GM21367 (cell line): ENCODE measurements around the gene RAD1.
"Not testable (repeated sequence)": the region's sequence is repeated elsewhere in the genome, so short reads cannot be mapped to it uniquely, and the experiment has no call there.

Source experiments
- ATAC-seq: cut with Tn5 transposase; IDR thresholded peaks from one replicate; pipeline ENCODE4 v1.9.1; 2021; ENCODE audit not compliant: unreplicated experiment

RAD1 gene

GRCh38 chr5:34915139-34915855 is at the start of gene RAD1, which contains the start of gene BRIX1:
Gene RAD1 (minus strand): TSS chr5:34915504. CDS start chr5:34914892, 612 bp downstream.
Gene BRIX1 (plus strand): TSS chr5:34915711. CDS start chr5:34915739, 28 bp downstream.
- ATAC-seq: peak; percentile 98

GRCh38 chr5:34959323-34959722 is 44.0 kb upstream of the RAD1 start:
- ATAC-seq: peak; percentile 91

DNA sequence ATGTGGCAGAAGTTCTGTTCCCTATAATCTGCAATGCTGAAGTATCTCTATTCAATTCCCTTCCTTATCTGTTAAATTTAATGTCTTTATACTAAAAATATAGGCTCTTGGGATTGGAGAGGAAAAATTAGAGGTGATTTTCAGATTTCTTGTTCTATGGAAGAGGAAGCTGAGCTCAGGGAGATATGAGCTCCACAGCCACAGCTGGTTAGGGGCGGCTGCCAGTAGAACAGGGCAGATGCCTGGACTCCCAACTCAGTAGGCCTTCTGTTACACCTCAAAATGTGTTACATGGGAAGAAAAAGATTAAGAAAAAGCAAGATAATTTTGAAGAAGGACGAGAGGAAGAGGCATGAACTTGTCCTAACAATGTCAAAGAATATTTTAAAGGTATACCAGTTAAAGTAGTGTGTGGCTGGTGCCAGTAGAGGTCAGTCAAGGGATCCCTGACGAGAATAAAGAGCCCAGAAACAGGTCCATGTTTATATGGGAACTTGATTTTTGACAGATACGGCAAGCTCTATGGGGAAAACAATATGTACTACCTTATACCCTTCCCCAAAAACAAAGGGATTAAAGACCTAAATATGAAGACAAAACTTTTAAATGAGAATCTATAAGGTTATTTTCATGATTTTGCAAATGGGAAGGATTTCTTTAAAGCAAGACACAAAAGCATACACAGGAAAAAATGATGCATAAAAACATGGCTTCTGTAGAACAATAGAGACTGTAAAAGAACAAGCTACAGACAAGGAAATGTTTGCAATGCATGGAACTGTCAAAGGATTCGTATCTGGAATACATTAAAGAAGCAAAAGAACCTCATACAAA is 42.8 kb upstream of the RAD1 start:
- no peak for ATAC-seq

DNA sequence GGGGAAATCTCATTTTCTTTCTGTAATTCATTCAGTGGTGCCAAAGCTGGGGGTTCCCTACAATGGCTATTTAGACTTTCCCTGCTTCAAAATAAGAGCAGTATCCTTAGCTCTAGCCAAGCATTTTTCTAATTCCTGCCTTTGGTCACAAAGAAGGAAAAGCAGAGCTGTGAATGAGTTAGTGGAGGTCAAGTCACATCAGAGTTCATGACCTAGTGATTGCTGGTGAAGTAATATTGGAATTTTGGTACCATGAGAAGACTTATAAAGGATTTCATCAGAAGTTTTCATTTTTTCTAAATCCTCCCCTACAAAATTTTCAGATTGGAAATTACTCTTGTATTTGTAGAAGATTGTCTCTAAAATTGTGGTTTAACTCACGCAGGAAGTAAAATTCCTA is 42.0 kb upstream of the RAD1 start:
- ATAC-seq: no peak

DNA sequence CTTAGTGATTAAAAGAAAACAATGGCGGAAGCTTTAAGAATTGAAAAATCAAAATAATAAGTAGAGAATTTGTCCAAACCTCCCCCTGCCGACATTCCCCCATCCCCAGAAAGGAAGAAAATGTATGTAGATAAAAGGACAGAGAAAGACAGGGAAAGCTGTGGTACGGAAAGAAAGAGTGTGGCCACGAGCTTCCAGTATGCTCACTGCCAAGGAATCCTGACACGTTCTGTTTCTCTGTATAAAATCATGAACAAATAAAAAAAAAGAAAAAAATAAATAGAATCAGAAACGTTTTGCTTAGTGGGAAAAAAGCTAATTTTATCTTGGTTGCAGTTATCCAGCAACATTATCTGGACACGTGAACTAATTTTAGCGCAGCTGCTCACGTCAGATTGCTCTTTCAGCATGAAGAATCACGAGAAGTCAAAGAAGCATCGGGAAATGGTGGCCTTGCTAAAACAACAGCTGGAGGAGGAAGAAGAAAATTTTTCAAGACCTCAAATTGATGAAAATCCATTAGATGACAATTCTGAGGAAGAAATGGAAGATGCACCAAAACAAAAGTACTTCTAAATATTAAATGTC is 29.2 kb upstream of the RAD1 start:
- ATAC-seq: no peak

- ATAC-seq: no peak
Observed at GRCh38 chr5:34944044-34944443, 28.7 kb upstream of the RAD1 start.

DNA sequence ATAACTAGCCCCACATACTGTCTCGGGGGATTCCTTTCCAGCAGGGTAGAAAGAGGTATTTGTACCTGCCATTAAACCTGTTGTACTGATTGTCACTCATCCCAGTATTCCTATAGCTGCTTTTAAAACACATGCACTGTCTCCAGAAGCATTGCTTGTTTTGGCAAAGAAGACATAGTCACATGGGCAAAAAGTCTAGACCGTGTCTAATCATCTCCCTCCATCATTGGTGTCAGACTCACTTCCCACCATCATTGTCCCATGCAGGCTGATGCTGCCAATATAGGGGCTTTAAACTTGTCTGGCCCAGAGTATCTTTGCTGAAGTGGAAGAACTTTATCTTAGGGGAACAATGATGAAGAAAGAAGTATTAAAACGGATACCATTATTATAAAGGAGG is 26.6 kb upstream of the RAD1 start:
- ATAC-seq: no peak

DNA sequence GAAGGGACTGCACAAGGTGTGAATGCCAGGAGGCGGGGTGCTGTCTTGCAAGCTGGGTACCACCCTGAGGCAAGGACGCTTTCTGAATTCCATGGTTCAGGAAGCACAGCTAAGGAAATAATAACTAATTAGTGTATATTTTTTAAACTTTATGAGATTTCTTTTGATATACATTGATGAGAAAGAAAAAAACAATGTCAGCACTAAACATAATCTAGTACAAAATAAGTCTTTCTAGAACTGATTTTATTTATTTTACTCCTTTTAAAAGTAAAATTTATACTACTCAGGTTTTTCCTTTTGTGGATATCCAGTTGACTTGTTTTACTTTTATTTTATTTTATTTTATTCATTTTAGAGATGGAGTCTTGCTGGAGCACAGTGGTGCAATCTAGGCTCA is 17.6 kb upstream of the RAD1 start:
- no peak for ATAC-seq

- no peak for ATAC-seq
Observed at GRCh38 chr5:34930870-34931269, 15.6 kb upstream of the RAD1 start.

DNA sequence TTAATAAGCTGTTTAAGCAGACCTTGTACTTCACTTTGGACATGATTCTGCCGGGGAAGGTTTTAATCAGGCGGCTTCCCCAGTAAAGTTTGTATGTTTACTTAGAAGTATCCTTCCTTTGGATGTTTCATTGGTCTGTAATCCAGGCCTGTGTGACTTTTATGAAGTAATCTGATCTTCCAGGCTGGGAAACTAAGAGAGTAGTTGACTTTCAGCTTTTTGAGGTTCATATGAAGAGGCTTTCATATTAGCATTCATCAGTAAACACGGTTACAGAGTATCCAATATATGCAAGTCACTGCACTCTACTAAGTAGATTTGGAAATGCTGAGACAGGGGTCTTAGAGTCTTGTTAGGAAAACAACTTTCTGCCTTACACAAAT is 15.1 kb upstream of the RAD1 start:
- ATAC-seq: no peak

GRCh38 chr5:34929720-34930461 is 14.6 kb upstream of the RAD1 start:
- peak; percentile 71 for ATAC-seq

GRCh38 chr5:34929134-34929719 is 13.9 kb upstream of the RAD1 start, which contains the start of gene DNAJC21:
Gene DNAJC21 (plus strand): TSS chr5:34929559. CDS start chr5:34929820, 261 bp downstream.
- ATAC-seq: peak; percentile 83

DNA sequence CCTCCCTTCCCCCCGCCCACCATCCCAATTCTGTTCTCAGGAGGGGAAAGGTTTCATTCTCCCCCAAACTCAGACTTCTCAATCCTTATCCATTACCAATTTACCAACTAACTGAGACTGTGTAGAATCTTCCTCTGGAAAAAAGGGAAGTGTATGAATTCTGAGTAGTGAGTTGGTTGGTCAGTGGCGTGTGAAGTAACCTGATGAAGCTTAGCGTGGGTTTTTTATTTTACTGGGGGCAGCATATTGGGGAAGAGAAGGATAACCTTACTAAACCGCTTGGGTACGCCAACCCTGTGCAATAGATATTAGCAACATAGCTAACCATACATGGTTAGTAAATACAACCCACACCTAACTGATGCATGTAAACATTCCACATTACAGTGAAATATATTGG is 13.0 kb upstream of the RAD1 start:
- ATAC-seq: no peak

DNA sequence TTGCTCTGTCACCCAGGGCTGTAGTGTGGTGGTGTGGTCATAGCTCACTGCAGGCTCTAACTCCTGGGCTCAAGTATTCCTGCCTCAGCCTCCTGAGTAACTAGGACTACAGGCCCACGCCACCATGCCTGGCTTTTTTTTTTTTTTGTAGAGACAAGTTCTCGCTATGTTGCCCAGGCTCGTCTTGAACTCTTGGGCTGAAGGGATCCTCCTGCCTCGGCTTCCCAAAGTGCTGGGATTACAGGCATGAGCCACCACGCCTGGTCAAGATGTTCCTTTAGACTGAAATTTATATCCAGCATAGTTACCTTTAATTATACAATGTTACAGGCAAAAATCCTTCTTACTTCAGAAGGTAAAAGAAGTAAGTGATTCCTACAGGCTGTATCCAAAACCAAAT is 12.5 kb upstream of the RAD1 start:
- ATAC-seq: no peak

DNA sequence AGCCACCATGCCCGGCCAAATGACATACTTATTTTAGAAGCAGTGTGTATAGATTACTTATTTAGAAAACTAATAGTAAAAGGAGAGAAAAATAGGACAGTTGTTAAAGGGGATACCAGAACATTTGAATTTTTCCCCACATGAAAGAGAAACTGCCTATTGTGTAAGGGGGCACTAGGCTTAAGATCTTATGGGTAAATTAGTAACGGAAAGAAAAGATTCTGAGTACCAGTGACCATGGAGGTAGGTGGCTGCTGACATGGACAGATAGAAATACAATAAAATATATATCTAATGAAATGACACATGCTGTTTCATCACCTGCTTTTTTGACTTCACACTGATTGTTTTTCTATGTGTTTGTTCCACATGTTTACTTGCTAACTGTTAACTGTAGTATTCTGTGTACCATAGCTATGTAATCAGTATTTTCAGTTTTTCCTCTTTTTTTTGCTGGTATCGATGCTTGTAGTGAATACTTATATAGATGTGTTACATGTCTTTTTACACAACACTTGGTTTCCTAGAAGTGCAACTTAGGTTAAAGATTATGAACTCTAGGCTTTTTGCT is 11.1 kb upstream of the RAD1 start:
- no peak for ATAC-seq

DNA sequence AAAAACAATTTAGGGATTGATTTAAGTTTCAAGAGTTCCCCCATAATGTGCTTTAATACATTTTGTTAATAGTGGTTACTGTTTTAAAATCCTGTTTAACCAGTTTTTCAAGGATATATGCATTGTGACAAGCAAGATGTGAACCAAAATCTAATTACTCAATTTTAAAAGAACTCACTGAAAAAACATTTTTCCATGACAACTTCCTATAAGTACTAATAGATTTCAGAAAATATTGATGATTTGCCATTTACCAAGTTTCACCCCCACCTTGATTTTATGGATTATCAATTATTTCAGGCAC is 9.1 kb upstream of the RAD1 start:
- ATAC-seq: no peak

DNA sequence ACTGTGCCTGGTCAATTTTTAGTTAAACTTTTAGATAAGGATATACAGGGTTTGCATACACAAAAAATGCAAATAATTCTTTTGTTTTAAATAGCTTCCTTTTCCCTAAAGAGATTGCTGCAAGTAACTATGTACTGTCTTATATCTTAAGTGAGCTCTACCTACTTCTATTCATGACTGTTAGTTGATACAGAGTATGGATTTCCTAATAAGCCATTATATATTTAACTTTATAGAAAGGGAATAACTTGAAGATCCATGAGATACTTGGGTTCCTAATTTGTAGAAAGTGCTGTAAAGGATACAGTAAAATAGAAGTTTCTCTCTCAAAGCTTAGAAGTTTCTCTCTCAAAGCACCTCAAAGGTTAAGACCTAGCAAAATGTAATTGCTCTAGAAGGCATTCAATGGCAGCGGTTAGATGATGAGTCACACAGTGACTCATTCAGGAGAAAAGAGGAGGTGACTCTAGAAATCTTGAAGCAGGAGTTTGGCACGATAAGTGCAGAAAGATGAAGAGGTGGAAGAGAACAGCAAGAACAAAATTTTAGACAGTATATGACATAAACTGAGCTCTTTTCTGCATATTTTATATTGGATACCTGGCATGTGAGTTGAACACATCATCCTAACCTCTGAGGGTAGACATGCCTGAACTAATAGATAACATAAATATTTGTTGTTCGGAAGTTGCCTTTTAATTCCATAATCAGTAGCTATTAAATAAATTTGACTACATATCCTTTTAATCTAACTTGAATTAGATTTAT is 8.6 kb upstream of the RAD1 start:
- peak; percentile 41 for ATAC-seq

- not testable (repeated sequence) for ATAC-seq
Observed at GRCh38 chr5:34923256-34923655, 8.0 kb upstream of the RAD1 start.

DNA sequence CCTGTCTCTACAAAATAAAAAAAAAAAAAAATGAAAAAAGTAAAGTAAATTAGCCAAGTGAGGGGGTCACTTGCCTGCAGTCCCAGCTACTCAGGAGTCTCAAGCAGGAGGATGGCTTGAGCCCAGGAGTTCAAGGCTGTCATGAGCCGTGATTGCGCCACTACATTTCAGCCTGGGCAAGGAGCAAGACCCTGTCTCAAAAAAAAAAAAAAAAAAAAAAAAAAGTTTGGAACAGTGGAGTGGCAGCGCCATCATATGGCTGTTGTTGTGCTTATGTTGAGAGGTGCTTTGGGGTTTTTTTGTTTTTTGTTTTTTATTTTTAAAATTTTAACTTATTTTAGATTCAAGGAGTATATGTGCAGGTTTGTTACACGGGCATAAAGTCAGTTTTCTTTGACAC is 3.8 kb upstream of the RAD1 start:
- ATAC-seq: no peak

GRCh38 chr5:34918025-34918424 is 2.7 kb upstream of the RAD1 start:
- ATAC-seq: no peak
